KMS-11 (cell line): Measurements from ENCODE around the gene ARHGAP44.

Experiments
- H2AFZ ChIP-seq: fragments of 200-600 bp; sonication (generic); 2 replicates; pipeline ENCODE4 v1.6.1; 2016; ENCODE audit warnings: antibody characterized with exemption, mixed run types, low read depth
- H3K27ac ChIP-seq: fragments of 200-600 bp; sonication (generic); 2 replicates; pipeline ENCODE4 v1.6.1; 2016; ENCODE audit warnings: mild to moderate bottlenecking, mixed run types
- H3K27me3 ChIP-seq: fragments of 200-600 bp; sonication (generic); 2 replicates; pipeline ENCODE4 v1.6.1; 2017; ENCODE audit warnings: mild to moderate bottlenecking, low read depth, mixed run types, moderate library complexity; ENCODE audit not compliant: insufficient read depth
- H3K36me3 ChIP-seq: fragments of 200-600 bp; sonication (generic); 2 replicates; pipeline ENCODE4 v1.6.1; 2017; ENCODE audit warnings: mild to moderate bottlenecking, mixed run types; ENCODE audit not compliant: insufficient read depth
- H3K4me1 ChIP-seq: fragments of 200-600 bp; sonication (generic); 2 replicates; pipeline ENCODE4 v1.6.1; 2016; ENCODE audit warnings: mild to moderate bottlenecking, low read depth, mixed run types; ENCODE audit not compliant: poor library complexity, severe bottlenecking
- H3K4me2 ChIP-seq: fragments of 200-600 bp; sonication (generic); 2 replicates; pipeline ENCODE4 v1.7.0; 2016; ENCODE audit warnings: mild to moderate bottlenecking, mixed run types
- H3K4me3 ChIP-seq: fragments of 200-600 bp; sonication (generic); IDR thresholded peaks from 2 replicates; pipeline ENCODE4 v1.6.1; 2017; ENCODE audit warnings: low read depth, low read length, mixed read lengths; ENCODE audit not compliant: insufficient read depth
- H3K79me2 ChIP-seq: fragments of 200-600 bp; sonication (generic); 2 replicates; pipeline ENCODE4 v1.6.1; 2016; ENCODE audit warnings: low read depth, mixed run types; ENCODE audit not compliant: insufficient read depth
- H3K9ac ChIP-seq: fragments of 200-600 bp; sonication (generic); 2 replicates; pipeline ENCODE4 v1.6.1; 2016; ENCODE audit warnings: mild to moderate bottlenecking, mixed run types
- H4K20me1 ChIP-seq: fragments of 200-600 bp; sonication (generic); 2 replicates; pipeline ENCODE4 v1.6.1; 2016; ENCODE audit warnings: mild to moderate bottlenecking, mixed run types; ENCODE audit not compliant: insufficient read depth
- CTCF ChIP-seq: fragments of 200-600 bp; sonication (generic); conservative IDR thresholded peaks from 2 replicates; pipeline ENCODE4 v1.6.1; 2017; ENCODE audit warnings: low read depth, mild to moderate bottlenecking, antibody characterized with exemption, low read length, moderate library complexity, mixed read lengths

ARHGAP44 gene

DNA sequence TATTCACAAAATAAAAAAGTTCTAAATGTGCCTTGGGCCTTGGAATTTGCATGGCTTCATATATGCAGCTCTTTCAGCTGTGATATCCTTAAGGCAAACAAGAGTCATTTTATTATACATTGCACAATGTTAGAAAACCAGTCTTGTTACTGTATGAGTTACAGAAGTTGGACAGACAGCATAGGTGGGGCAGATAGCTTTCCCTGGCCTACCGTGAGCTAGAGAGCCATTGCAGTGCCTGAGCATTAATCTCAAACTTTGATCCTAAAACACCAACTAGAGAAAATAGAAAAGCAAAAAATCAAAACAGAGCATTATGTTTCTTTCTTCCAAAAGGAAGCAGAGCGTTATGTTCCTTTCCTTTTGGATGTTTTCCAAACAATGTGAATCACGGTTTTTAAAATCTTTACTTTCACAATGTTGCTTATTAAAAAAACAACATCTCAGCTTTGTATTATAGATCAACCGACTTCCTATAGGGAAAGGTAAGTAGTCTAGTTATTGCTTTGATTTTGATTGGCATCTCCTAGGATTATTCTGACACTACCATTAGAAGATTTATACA lies 32.2 kb downstream of the ARHGAP44 start:
- Histone ChIP-seq H3K9ac (no peak overlapping the region), H3K27ac (no peak overlapping the region), H3K4me1 (no peaks in the 10 kb centered on the region), H3K36me3 (no peaks in the 10 kb centered on the region), H3K4me2 (no peak overlapping the region), H3K4me3 (no peak overlapping the region), H3K79me2 (no peaks in the 10 kb centered on the region), H3K27me3 (no peaks in the 10 kb centered on the region), H2AFZ (no peak overlapping the region), H4K20me1 (no peaks in the 10 kb centered on the region)
- no peak for TF ChIP-seq CTCF

- H2AFZ ChIP-seq = no peak overlapping the region
- no peaks in the 10 kb centered on the region for H3K4me1 ChIP-seq
- H3K27ac ChIP-seq = no peak overlapping the region
- H3K4me3 ChIP-seq = no peak overlapping the region
- H4K20me1 ChIP-seq = no peaks in the 10 kb centered on the region
- no peak for TF ChIP-seq CTCF
- H3K79me2 ChIP-seq = no peaks in the 10 kb centered on the region
- H3K27me3 ChIP-seq = no peaks in the 10 kb centered on the region
- H3K9ac ChIP-seq = no peak overlapping the region
- H3K36me3 ChIP-seq = no peaks in the 10 kb centered on the region
- H3K4me2 ChIP-seq = no peak overlapping the region
Measured at GRCh38 chr17:12826431-12826830, 37.1 kb downstream of the ARHGAP44 start.

GRCh38 chr17:12830777-12831247 lies 41.5 kb downstream of the ARHGAP44 start:
- Histone ChIP-seq H4K20me1 (no peaks in the 10 kb centered on the region), H3K27me3 (no peaks in the 10 kb centered on the region), H3K9ac (no peak overlapping the region), H2AFZ (no peak overlapping the region), H3K4me1 (no peaks in the 10 kb centered on the region), H3K27ac (no peak overlapping the region), H3K36me3 (no peaks in the 10 kb centered on the region), H3K4me2 (no peak overlapping the region), H3K4me3 (no peak overlapping the region), H3K79me2 (no peaks in the 10 kb centered on the region)
- TF ChIP-seq CTCF = no peak

DNA sequence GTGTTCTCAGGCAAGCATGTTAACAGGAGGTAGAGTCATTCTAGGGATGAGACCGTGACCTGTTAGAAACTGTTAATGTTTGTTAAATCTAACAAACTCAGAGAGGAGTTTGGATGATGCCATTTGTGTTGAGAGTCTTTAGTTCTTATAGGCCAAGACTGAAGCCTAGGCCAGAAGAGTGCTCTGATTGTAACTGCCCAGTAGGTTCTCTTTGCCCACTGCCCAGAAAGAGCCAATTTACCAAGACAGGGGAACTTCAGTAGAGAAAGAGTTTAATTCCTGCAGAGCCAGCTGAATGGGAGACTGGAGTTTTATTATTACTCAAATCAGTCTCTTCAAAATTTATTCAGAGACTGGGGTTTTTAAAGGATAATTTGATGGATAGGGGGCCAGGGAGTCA lies 42.5 kb downstream of the ARHGAP44 start:
- Histone ChIP-seq H3K4me2 (no peak overlapping the region), H3K36me3 (no peaks in the 10 kb centered on the region), H4K20me1 (no peaks in the 10 kb centered on the region), H3K27ac (no peak overlapping the region), H3K9ac (no peak overlapping the region), H3K27me3 (no peaks in the 10 kb centered on the region), H3K4me1 (no peaks in the 10 kb centered on the region), H3K79me2 (no peaks in the 10 kb centered on the region), H2AFZ (no peak overlapping the region), H3K4me3 (no peak overlapping the region)
- no peak for TF ChIP-seq CTCF
